Muscle of back (tissue), 11 donors: ENCODE measurements around the gene NDEL1. TPM values are rescaled to one million over a fixed set of nuclear protein-coding genes. Genes with fewer than 3 reads are reported as not detected.
A peak's percentile ranks its signal among the peaks of the same experiment; 100 is the strongest.

Experiments used
- DNase-seq, 3 donors: peaks; one replicate each; pipeline versions ENCODE4 v3.0.0 to v3.0.0-alpha.2; 2013
- polyA plus RNA-seq, 10 donors: library from polyadenylated mRNA; unstranded; fragments of 120-200 nt; gene quantifications; one replicate each; pipeline ENCODE4 v1.2.1, GENCODE V29; 2013; ENCODE audit not compliant: insufficient read length in 10 of 10

NDEL1 gene
- polyA plus RNA-seq, 10 donors, result 41.1 to 65.0 (median 52.6) TPM

GRCh38 chr17:8451933-8452614 is 16.4 kb downstream of the NDEL1 start:
- DNase-seq, result no peak

- no peak for DNase-seq
These were observed 17.6 kb downstream of the NDEL1 start for GRCh38 chr17:8453326-8453725.

GRCh38 chr17:8455665-8456209 is 20.1 kb downstream of the NDEL1 start:
- DNase-seq, result no peak

GRCh38 chr17:8458128-8458527 is 22.4 kb downstream of the NDEL1 start:
- no peak for DNase-seq

- no peak for DNase-seq
These were observed 23.4 kb downstream of the NDEL1 start for GRCh38 chr17:8459107-8459506.

- no peak for DNase-seq
These were observed 24.1 kb downstream of the NDEL1 start for GRCh38 chr17:8459831-8460230.

GRCh38 chr17:8462564-8462963 is 26.9 kb downstream of the NDEL1 start:
- DNase-seq, result no peak

GRCh38 chr17:8463099-8463498 is 27.4 kb downstream of the NDEL1 start:
- no peak for DNase-seq

GRCh38 chr17:8464941-8465340 is 29.3 kb downstream of the NDEL1 start:
- no peak for DNase-seq

GRCh38 chr17:8465356-8465755 is 29.7 kb downstream of the NDEL1 start:
- DNase-seq, result no peak

GRCh38 chr17:8465759-8466158 is 30.1 kb downstream of the NDEL1 start:
- no peak for DNase-seq

- DNase-seq, result no peak
These were observed 30.8 kb downstream of the NDEL1 start for GRCh38 chr17:8466456-8466855.

- no peak for DNase-seq
These were observed 31.2 kb downstream of the NDEL1 start for GRCh38 chr17:8466873-8467272.

GRCh38 chr17:8467527-8467926 is 31.8 kb downstream of the NDEL1 start:
- no peak for DNase-seq

GRCh38 chr17:8468127-8468526 is 32.4 kb downstream of the NDEL1 start:
- peak; percentile 64 to 91 (median 83) for DNase-seq

GRCh38 chr17:8468980-8469379 is 33.3 kb downstream of the NDEL1 start:
- no peak for DNase-seq

- DNase-seq, result peak in 1 of 3 donors; percentile 46
These were observed 34.3 kb downstream of the NDEL1 start for GRCh38 chr17:8469964-8470363.

GRCh38 chr17:8470447-8471047 is 34.9 kb downstream of the NDEL1 start:
- DNase-seq, result peak in 1 of 3 donors; percentile 52

GRCh38 chr17:8472663-8473062 is 37.0 kb downstream of the NDEL1 start:
- DNase-seq, result no peak

GRCh38 chr17:8473451-8474192 is 37.9 kb downstream of the NDEL1 start:
- DNase-seq, result no peak

GRCh38 chr17:8474826-8475225 is 39.1 kb downstream of the NDEL1 start:
- DNase-seq, result no peak

- no peak for DNase-seq
These were observed 39.5 kb downstream of the NDEL1 start for GRCh38 chr17:8475227-8475626.

GRCh38 chr17:8475781-8476180 is 40.1 kb downstream of the NDEL1 start:
- DNase-seq, result no peak
